Type B pancreatic cell (in vitro differentiated cells): ENCODE results near the gene HMGCLL1. TPM values are rescaled to one million over a fixed set of nuclear protein-coding genes. Genes with fewer than 3 reads are reported as not detected.

Experiments used
- DNase-seq: peaks from one replicate; pipeline ENCODE4 v3.0.0; 2021; ENCODE audit warnings: mixed read lengths; ENCODE audit not compliant: unreplicated experiment; ENCODE audit errors: extremely low spot score
- H3K27ac Mint-ChIP-seq: 2 replicates; pipeline ENCODE4 v1.8.0; 2021; ENCODE audit warnings: mild to moderate bottlenecking, mixed read lengths
- H3K27me3 Mint-ChIP-seq: 2 replicates; pipeline ENCODE4 v1.8.0; 2021; ENCODE audit warnings: mixed read lengths
- H3K36me3 Mint-ChIP-seq: 2 replicates; pipeline ENCODE4 v1.8.0; 2021; ENCODE audit warnings: mixed read lengths
- H3K4me1 Mint-ChIP-seq: one replicate; pipeline ENCODE4 v1.8.0; 2021; ENCODE audit warnings: mixed read lengths; ENCODE audit not compliant: unreplicated experiment
- H3K4me3 Mint-ChIP-seq: 2 replicates; pipeline ENCODE4 v1.8.0; 2021; ENCODE audit warnings: mild to moderate bottlenecking, mixed read lengths
- H3K9me3 Mint-ChIP-seq: 2 replicates; pipeline ENCODE4 v1.8.0; 2021; ENCODE audit warnings: mixed read lengths
- CTCF ChIP-seq: fragments of 200-600 bp; sonication (generic); conservative IDR thresholded peaks from 2 replicates; pipeline ENCODE4 v1.5.0; 2021; ENCODE audit warnings: antibody characterized with exemption, mild to moderate bottlenecking
- total RNA-seq: library from RNA; stranded (reverse); gene quantifications from 2 replicates; pipeline ENCODE4 v1.2.1, GENCODE V29; 2021; ENCODE audit warnings: low replicate concordance

Gene HMGCLL1
- total RNA-seq, 1 donor from 2014 or later = 1.6 TPM

GRCh38 chr6:55456016-55456415, 123.0 kb downstream of the HMGCLL1 start:
- Mint-ChIP-seq H3K4me3 (no peak overlapping the region), H3K9me3 (no peaks in the 10 kb centered on the region), H3K4me1 (peaks cover 6% of the 10 kb centered on the region), H3K36me3 (no peaks in the 10 kb centered on the region), H3K27ac (no peak overlapping the region), H3K27me3 (no peaks in the 10 kb centered on the region)
- TF ChIP-seq CTCF = no peak
- DNase-seq = no peak

- Mint-ChIP-seq H3K36me3 (no peaks in the 10 kb centered on the region), H3K4me1 (peaks cover 6% of the 10 kb centered on the region), H3K27me3 (no peaks in the 10 kb centered on the region), H3K9me3 (no peaks in the 10 kb centered on the region), H3K4me3 (no peak overlapping the region), H3K27ac (no peak overlapping the region)
- no peak for TF ChIP-seq CTCF
- DNase-seq = no peak
Measured at GRCh38 chr6:55450005-55450404, 129.0 kb downstream of the HMGCLL1 start.

- Mint-ChIP-seq H3K36me3 (no peaks in the 10 kb centered on the region), H3K4me1 (peaks cover 6% of the 10 kb centered on the region), H3K27ac (no peak overlapping the region), H3K27me3 (no peaks in the 10 kb centered on the region), H3K9me3 (no peaks in the 10 kb centered on the region), H3K4me3 (no peak overlapping the region)
- TF ChIP-seq CTCF = peak; percentile 32
- no peak for DNase-seq
Measured at GRCh38 chr6:55449225-55449624, 129.8 kb downstream of the HMGCLL1 start.

- Mint-ChIP-seq H3K4me1 (peaks cover 10% of the 10 kb centered on the region), H3K27ac (no peak overlapping the region), H3K9me3 (no peaks in the 10 kb centered on the region), H3K4me3 (no peak overlapping the region), H3K36me3 (no peaks in the 10 kb centered on the region), H3K27me3 (no peaks in the 10 kb centered on the region)
- no peak for DNase-seq
- no peak for TF ChIP-seq CTCF
Measured at GRCh38 chr6:55448451-55448850, 130.5 kb downstream of the HMGCLL1 start.

GRCh38 chr6:55447891-55448290, 131.1 kb downstream of the HMGCLL1 start:
- H3K36me3 Mint-ChIP-seq = no peaks in the 10 kb centered on the region
- no peak overlapping the region for H3K27ac Mint-ChIP-seq
- H3K27me3 Mint-ChIP-seq = no peaks in the 10 kb centered on the region
- no peaks in the 10 kb centered on the region for H3K9me3 Mint-ChIP-seq
- no peak for DNase-seq
- no peak for TF ChIP-seq CTCF
- H3K4me3 Mint-ChIP-seq = no peak overlapping the region
- H3K4me1 Mint-ChIP-seq = peaks cover 15% of the 10 kb centered on the region

GRCh38 chr6:55445648-55446204, 133.3 kb downstream of the HMGCLL1 start:
- peak; percentile 86 for TF ChIP-seq CTCF
- H3K4me3 Mint-ChIP-seq = no peak overlapping the region

More at GRCh38 chr6:55445648-55446204, 133.3 kb downstream of the HMGCLL1 start:
- Mint-ChIP-seq H3K27me3 (no peaks in the 10 kb centered on the region), H3K36me3 (no peaks in the 10 kb centered on the region), H3K4me1 (peaks cover 20% of the 10 kb centered on the region), H3K9me3 (no peaks in the 10 kb centered on the region), H3K27ac (no peak overlapping the region)
- DNase-seq = no peak
